D721Med (cell line): ENCODE measurements around the gene OR1D5.
"Not testable (repeated sequence)": the region's sequence is repeated elsewhere in the genome, so short reads cannot be mapped to it uniquely, and the experiment has no call there.

Source experiments
- DNase-seq: peaks from one replicate; pipeline ENCODE4 v3.0.0; 2011; ENCODE audit warnings: low spot score; ENCODE audit not compliant: insufficient read length
- FAIRE-seq: peaks from 2 replicates; lab custom pipeline; 2011; peaks lifted over from hg19 to GRCh38; lab: Jason Lieb, UNC
- CTCF ChIP-seq: IDR thresholded peaks from 2 replicates; pipeline ENCODE4 v1.5.1; 2012; ENCODE audit warnings: mild to moderate bottlenecking, control low read depth; ENCODE audit not compliant: insufficient read depth; ENCODE audit errors: missing control alignments

Gene OR1D5

GRCh38 chr17:3035256-3035967 lies 28.0 kb downstream of the OR1D5 start:
- no peak for TF ChIP-seq CTCF
- no peak for DNase-seq
- no peak for FAIRE-seq

GRCh38 chr17:3034578-3034920 lies 28.9 kb downstream of the OR1D5 start:
- no peak for FAIRE-seq
- no peak for DNase-seq
- no peak for TF ChIP-seq CTCF

- DNase-seq (no peak), FAIRE-seq (no peak)
- no peak for TF ChIP-seq CTCF
These were observed 29.4 kb downstream of the OR1D5 start for GRCh38 chr17:3033741-3034577.

- no peak for TF ChIP-seq CTCF
- FAIRE-seq = no peak
These were observed 30.2 kb downstream of the OR1D5 start for GRCh38 chr17:3033248-3033640.

GRCh38 chr17:3032258-3033247 lies 30.9 kb downstream of the OR1D5 start:
- FAIRE-seq (no peak), DNase-seq (no peak)
- no peak for TF ChIP-seq CTCF

More at GRCh38 chr17:3033248-3033640, 30.2 kb downstream of the OR1D5 start:
- no peak for DNase-seq

GRCh38 chr17:3030852-3031470 lies 32.4 kb downstream of the OR1D5 start:
- DNase-seq, FAIRE-seq: not testable (repeated sequence)

GRCh38 chr17:3030096-3030495 lies 33.3 kb downstream of the OR1D5 start:
- DNase-seq (no peak), FAIRE-seq (no peak)
- no peak for TF ChIP-seq CTCF
